CD14-positive monocyte (primary cell): ENCODE data around the gene SNAPC4. TPM values are rescaled to one million over a fixed set of nuclear protein-coding genes. Genes with fewer than 3 reads are reported as not detected.

Experiments
- DNase-seq, 3 donors: peaks; one replicate each; pipeline ENCODE4 v3.0.0-alpha.2; 2011 to 2022
- H2AFZ ChIP-seq: 2 replicates; pipeline ENCODE4 v1.6.0; 2012; ENCODE audit warnings: mild to moderate bottlenecking, low read depth, low read length, inconsistent platforms; ENCODE audit not compliant: insufficient read depth, poor library complexity, severe bottlenecking
- H3K27ac ChIP-seq, 2 donors: 1 replicate in 1 of 2; 2 replicates in 1 of 2; pipeline ENCODE4 v1.5.1; 2012 to 2013; ENCODE audit warnings: low read length in 2 of 2, control low read depth in 1 of 2, inconsistent platforms in 1 of 2, low read depth in 1 of 2, mild to moderate bottlenecking in 1 of 2
- H3K27me3 ChIP-seq, 2 donors: one replicate each; pipeline versions ENCODE4 v1.6.0 to v1.6.1; 2011 to 2013; ENCODE audit warnings: low read length in 2 of 2; ENCODE audit not compliant: control insufficient read depth in 2 of 2, insufficient read depth in 2 of 2
- H3K36me3 ChIP-seq, 2 donors: replicated peaks in 1 of 2; 1 replicate in 1 of 2; 2 replicates in 1 of 2; pipeline versions ENCODE4 v1.5.1 to v1.6.1; 2012 to 2013; ENCODE audit warnings: low read length in 2 of 2, control low read depth in 1 of 2, inconsistent platforms in 1 of 2, mild to moderate bottlenecking in 1 of 2; ENCODE audit not compliant: insufficient read depth in 2 of 2, control insufficient read depth in 1 of 2
- H3K4me1 ChIP-seq, 2 donors: 1 replicate in 1 of 2; 2 replicates in 1 of 2; pipeline versions ENCODE4 v1.5.1 to v1.6.1; 2012 to 2013; ENCODE audit warnings: low read length in 2 of 2, control low read depth in 1 of 2, inconsistent platforms in 1 of 2, mild to moderate bottlenecking in 1 of 2, moderate library complexity in 1 of 2; ENCODE audit not compliant: insufficient read depth in 2 of 2, control insufficient read depth in 1 of 2
- H3K4me2 ChIP-seq: replicated peaks from 2 replicates; pipeline ENCODE3; 2012; ENCODE audit warnings: low read length, moderate library complexity, mild to moderate bottlenecking; ENCODE audit not compliant: poor library complexity, severe bottlenecking; ENCODE audit errors: extremely low read depth
- H3K4me3 ChIP-seq, 3 experiments: fragments of 200-600 bp in 1 of 3; sonication (generic) in 1 of 3; replicated peaks in 1 of 3; 1 replicate in 2 of 3; 2 replicates in 1 of 3; pipeline ENCODE4 v1.5.1; 2011 to 2013; ENCODE audit warnings: low read length in 3 of 3, mild to moderate bottlenecking in 3 of 3, control low read depth in 2 of 3, low read depth in 2 of 3, inconsistent platforms in 1 of 3, moderate library complexity in 1 of 3
- H3K79me2 ChIP-seq: 2 replicates; pipeline ENCODE4 v1.6.0; 2012; ENCODE audit warnings: mild to moderate bottlenecking, control low read depth, inconsistent platforms, low read length, moderate library complexity; ENCODE audit not compliant: insufficient read depth
- H3K9ac ChIP-seq: 2 replicates; pipeline ENCODE4 v1.6.0; 2017; ENCODE audit warnings: low read length, mild to moderate bottlenecking; ENCODE audit not compliant: insufficient read depth, poor library complexity, severe bottlenecking
- H3K9me3 ChIP-seq, 2 donors: replicated peaks in 1 of 2; 1 replicate in 1 of 2; 2 replicates in 1 of 2; pipeline versions ENCODE4 v1.5.1 to v1.6.1; 2012 to 2013; ENCODE audit warnings: low read length in 2 of 2, control low read depth in 1 of 2; ENCODE audit not compliant: control insufficient read depth in 1 of 2, insufficient read depth in 1 of 2
- H4K20me1 ChIP-seq: 2 replicates; pipeline ENCODE4 v1.6.0; 2012; ENCODE audit warnings: mild to moderate bottlenecking, low read length, control low read depth, moderate library complexity; ENCODE audit not compliant: insufficient read depth
- H3K27ac Mint-ChIP-seq, 7 donors: one replicate each; pipeline ENCODE4 v1.8.0; 2020; ENCODE audit warnings: mild to moderate bottlenecking in 7 of 7, mixed read lengths in 7 of 7, moderate library complexity in 6 of 7, inconsistent platforms in 2 of 7
- H3K27me3 Mint-ChIP-seq, 3 donors: one replicate each; pipeline ENCODE4 v1.8.0; 2021 to 2022; ENCODE audit warnings: low read depth in 3 of 3, mild to moderate bottlenecking in 3 of 3, mixed read lengths in 3 of 3, moderate library complexity in 3 of 3, inconsistent platforms in 1 of 3
- H3K36me3 Mint-ChIP-seq, 2 donors: one replicate each; pipeline ENCODE4 v1.8.0; 2020; ENCODE audit warnings: mixed read lengths in 2 of 2, inconsistent platforms in 1 of 2, mild to moderate bottlenecking in 1 of 2
- H3K4me1 Mint-ChIP-seq: one replicate; pipeline ENCODE4 v1.8.0; 2020; ENCODE audit warnings: mild to moderate bottlenecking, mixed read lengths
- H3K4me3 Mint-ChIP-seq, 2 donors: one replicate each; pipeline ENCODE4 v1.8.0; 2020; ENCODE audit warnings: mild to moderate bottlenecking in 2 of 2, mixed read lengths in 2 of 2, moderate library complexity in 1 of 2
- H3K9me3 Mint-ChIP-seq, 7 donors: one replicate each; pipeline ENCODE4 v1.8.0; 2020 to 2022; ENCODE audit warnings: mixed read lengths in 7 of 7, mild to moderate bottlenecking in 6 of 7, moderate library complexity in 6 of 7, inconsistent platforms in 2 of 7
- WGBS: methylation state at CpG from one replicate; pipeline ENCODE4 v1.1.5; 2013; ENCODE audit warnings: missing lambda C conversion rate; ENCODE audit not compliant: insufficient coverage; 5-methylcytosine and 5-hydroxymethylcytosine counted together
- intact Hi-C, 2 donors: fragments of 100-400 bp; cut with micrococcal nuclease; formaldehyde crosslinking; loops; one replicate each; pipeline versions ENCODE4 v1.15.0 to v1.15.1; 2023
- polyA plus RNA-seq, 3 donors: library from polyadenylated mRNA; depleted of rRNA in 1 of 3; unstranded in 2 of 3; stranded (reverse) in 1 of 3; fragments of 300-500 nt in 2 of 3; fragments of >200 nt in 1 of 3; fragmentation: Illumina TruSeq in 2 of 3; gene quantifications; 1 replicate in 2 of 3; 2 replicates in 1 of 3; pipeline ENCODE4 v1.2.3, GENCODE V29; 2012 to 2021
- TF ChIP-seq, protein P1 (sequence below): fragments of 200-600 bp; IDR thresholded peaks from one replicate; pipeline ENCODE4 v1.8.0; 2022; ENCODE audit warnings: antibody characterized with exemption, mild to moderate bottlenecking

Gene SNAPC4
- polyA plus RNA-seq, 3 donors = 0.59 to 6.7 (median 1.2) TPM

GRCh38 chr9:136437430-136437829 is 37.5 kb upstream of the SNAPC4 start:
- Histone ChIP-seq H3K9ac (no peak overlapping the region), H2AFZ (no peak overlapping the region), H3K79me2 (peaks cover 18% of the 10 kb centered on the region), H3K9me3 (no peaks in the 10 kb centered on the region), H3K27me3 (peaks cover 0 to 4% of the 10 kb centered on the region in 2 donors), H3K27ac (no peak overlapping the region), H3K4me3 (peak overlapping the region in 1 of 3 experiments; percentile 84), H4K20me1 (peaks cover 27% of the 10 kb centered on the region), H3K36me3 (peaks cover 15 to 26% of the 10 kb centered on the region in 2 donors), H3K4me2 (no peak overlapping the region), H3K4me1 (peaks cover 23 to 27% of the 10 kb centered on the region in 2 donors)
- Mint-ChIP-seq H3K36me3 (peaks cover 16 to 48% of the 10 kb centered on the region in 2 donors), H3K4me3 (peak overlapping the region in 1 of 2 donors; percentile 21), H3K27me3 (peaks cover 5 to 11% (median 6%) of the 10 kb centered on the region in 3 donors), H3K4me1 (peaks cover 25% of the 10 kb centered on the region), H3K27ac (peak overlapping the region in 1 of 7 donors; percentile 45), H3K9me3 (no peaks in the 10 kb centered on the region)
- no peak for DNase-seq
- WGBS = 65% methylated on average over 4 of the region's 8 CpGs
- TF ChIP-seq, protein P1, sequence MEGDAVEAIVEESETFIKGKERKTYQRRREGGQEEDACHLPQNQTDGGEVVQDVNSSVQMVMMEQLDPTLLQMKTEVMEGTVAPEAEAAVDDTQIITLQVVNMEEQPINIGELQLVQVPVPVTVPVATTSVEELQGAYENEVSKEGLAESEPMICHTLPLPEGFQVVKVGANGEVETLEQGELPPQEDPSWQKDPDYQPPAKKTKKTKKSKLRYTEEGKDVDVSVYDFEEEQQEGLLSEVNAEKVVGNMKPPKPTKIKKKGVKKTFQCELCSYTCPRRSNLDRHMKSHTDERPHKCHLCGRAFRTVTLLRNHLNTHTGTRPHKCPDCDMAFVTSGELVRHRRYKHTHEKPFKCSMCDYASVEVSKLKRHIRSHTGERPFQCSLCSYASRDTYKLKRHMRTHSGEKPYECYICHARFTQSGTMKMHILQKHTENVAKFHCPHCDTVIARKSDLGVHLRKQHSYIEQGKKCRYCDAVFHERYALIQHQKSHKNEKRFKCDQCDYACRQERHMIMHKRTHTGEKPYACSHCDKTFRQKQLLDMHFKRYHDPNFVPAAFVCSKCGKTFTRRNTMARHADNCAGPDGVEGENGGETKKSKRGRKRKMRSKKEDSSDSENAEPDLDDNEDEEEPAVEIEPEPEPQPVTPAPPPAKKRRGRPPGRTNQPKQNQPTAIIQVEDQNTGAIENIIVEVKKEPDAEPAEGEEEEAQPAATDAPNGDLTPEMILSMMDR = no peak
- intact Hi-C loops = no loop called here

- peaks cover 18% of the 10 kb centered on the region for H3K79me2 ChIP-seq
- peaks cover 0 to 4% of the 10 kb centered on the region in 2 donors for H3K27me3 ChIP-seq
- peaks cover 25% of the 10 kb centered on the region for H4K20me1 ChIP-seq
- TF ChIP-seq, protein P1 = no peak
- H3K4me3 ChIP-seq = no peak overlapping the region
- no peak overlapping the region for H3K27ac ChIP-seq
- peaks cover 7 to 16% of the 10 kb centered on the region in 2 donors for H3K36me3 ChIP-seq
- peaks cover 23 to 27% of the 10 kb centered on the region in 2 donors for H3K4me1 ChIP-seq
- Mint-ChIP-seq H3K27ac (no peak overlapping the region), H3K4me1 (peaks cover 25% of the 10 kb centered on the region), H3K27me3 (peaks cover 5 to 11% (median 6%) of the 10 kb centered on the region in 3 donors), H3K9me3 (no peaks in the 10 kb centered on the region), H3K36me3 (peaks cover 6 to 38% of the 10 kb centered on the region in 2 donors), H3K4me3 (no peak overlapping the region)
- 93% methylated on average over 25 of the region's 25 CpGs for WGBS
- no peak for DNase-seq
- H2AFZ ChIP-seq = no peak overlapping the region
- no peak overlapping the region for H3K9ac ChIP-seq
- intact Hi-C loops = no loop called here
- H3K9me3 ChIP-seq = no peaks in the 10 kb centered on the region
- no peak overlapping the region for H3K4me2 ChIP-seq
These were observed 36.2 kb upstream of the SNAPC4 start for GRCh38 chr9:136436055-136436634.
